Colonic mucosa (tissue), 4 donors: Measurements from ENCODE around the gene MAP4K5. TPM values are rescaled to one million over a fixed set of nuclear protein-coding genes. Genes with fewer than 3 reads are reported as not detected.

Experiments
- DNase-seq: peaks from one replicate; pipeline ENCODE4 v3.0.0-alpha.2; 2020
- H3K27ac ChIP-seq: fragments of 200-600 bp; one replicate; pipeline ENCODE4 v1.8.0; 2021
- H3K27me3 ChIP-seq: fragments of 200-600 bp; one replicate; pipeline ENCODE4 v1.8.0; 2021
- H3K36me3 ChIP-seq: fragments of 200-600 bp; one replicate; pipeline ENCODE4 v1.8.0; 2021
- H3K4me1 ChIP-seq: fragments of 200-600 bp; one replicate; pipeline ENCODE4 v1.8.0; 2021; ENCODE audit warnings: mild to moderate bottlenecking
- H3K4me3 ChIP-seq: fragments of 200-600 bp; one replicate; pipeline ENCODE4 v1.8.0; 2021
- H3K9ac ChIP-seq, 2 donors: one replicate each; pipeline ENCODE4 v1.7.0; 2013; ENCODE audit warnings: control low read depth in 2 of 2, low read depth in 2 of 2, low read length in 2 of 2
- H3K9me3 ChIP-seq: fragments of 200-600 bp; one replicate; pipeline ENCODE4 v1.8.0; 2021
- intact Hi-C: fragments of 100-400 bp; cut with DNase I; formaldehyde crosslinking; loops from one replicate; pipeline ENCODE4 v1.14.1; 2022
- total RNA-seq, 2 donors: library from RNA; stranded (reverse); fragmentation: NEBNext Ultra II Directional in 1 of 2; extraction: Animal tissue kit (Norgen Biotek cat#: 25700) in 1 of 2; gene quantifications; one replicate each; pipeline ENCODE4 v1.2.1, GENCODE V29; 2021
- TF ChIP-seq, protein P1 (sequence below): fragments of 200-600 bp; IDR thresholded peaks from one replicate; pipeline ENCODE4 v1.8.0; 2022; ENCODE audit warnings: antibody characterized with exemption, mild to moderate bottlenecking
- donor health status: healthy.
- donor health status: DM: no; HTN: no; CAD: no.
- donor health status: DM: no; HTN: no; CAD: no.

MAP4K5 gene
- 10 to 100 TPM; 39.0 to 43.3 TPM for total RNA-seq

DNA sequence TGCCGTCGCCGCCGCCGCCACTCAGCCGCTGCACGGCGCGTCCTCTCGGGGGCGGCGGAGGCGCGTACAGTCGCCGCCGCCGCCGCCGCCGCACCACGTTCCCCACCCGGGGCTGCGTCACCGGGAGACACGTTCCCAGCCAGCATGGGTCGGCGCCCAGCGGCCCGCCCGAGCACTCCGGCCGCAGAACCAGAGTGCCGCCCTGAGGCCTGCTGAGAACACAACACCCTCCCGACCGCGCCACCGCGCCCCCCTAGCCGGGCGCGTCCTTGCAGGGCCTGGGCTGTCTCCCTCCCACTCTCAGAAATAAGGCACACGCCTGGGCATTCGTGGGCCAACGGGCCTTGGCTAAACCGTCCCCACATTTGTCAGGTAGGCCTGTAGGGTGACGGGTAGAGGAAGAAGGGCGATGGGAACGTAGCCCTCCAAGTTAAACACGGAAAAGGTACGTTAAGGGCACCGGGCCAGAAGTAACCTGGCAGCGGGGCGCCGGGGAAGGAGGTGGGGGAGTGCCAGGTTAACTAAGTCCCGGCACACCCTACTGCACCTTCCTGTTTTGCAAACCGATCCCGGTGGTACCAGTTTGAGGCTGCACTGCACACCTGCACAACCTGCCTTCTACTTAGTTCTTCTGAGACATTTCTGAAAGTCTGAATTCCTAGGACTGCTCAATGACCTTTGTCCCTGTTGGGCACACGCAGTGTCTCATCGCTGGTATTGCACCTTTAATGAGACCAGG is at the start of gene MAP4K5:
TSS of gene MAP4K5 (minus strand) at position 68 of the 739 bp plus-strand sequence. CDS start 520 bp downstream, outside the sequence.
- H3K4me3 ChIP-seq, result peak within 1 kb of the TSS; percentile 95
- intact Hi-C loops, result loop anchor here (2.0 kb wide), 1 partner anchor 212 kb away; no protein-coding TSS in a partner anchor
- H3K27me3 ChIP-seq, result no peaks in the 10 kb centered on the region
- H3K4me1 ChIP-seq, result no peaks in the 10 kb centered on the region
- TF ChIP-seq, protein P1, sequence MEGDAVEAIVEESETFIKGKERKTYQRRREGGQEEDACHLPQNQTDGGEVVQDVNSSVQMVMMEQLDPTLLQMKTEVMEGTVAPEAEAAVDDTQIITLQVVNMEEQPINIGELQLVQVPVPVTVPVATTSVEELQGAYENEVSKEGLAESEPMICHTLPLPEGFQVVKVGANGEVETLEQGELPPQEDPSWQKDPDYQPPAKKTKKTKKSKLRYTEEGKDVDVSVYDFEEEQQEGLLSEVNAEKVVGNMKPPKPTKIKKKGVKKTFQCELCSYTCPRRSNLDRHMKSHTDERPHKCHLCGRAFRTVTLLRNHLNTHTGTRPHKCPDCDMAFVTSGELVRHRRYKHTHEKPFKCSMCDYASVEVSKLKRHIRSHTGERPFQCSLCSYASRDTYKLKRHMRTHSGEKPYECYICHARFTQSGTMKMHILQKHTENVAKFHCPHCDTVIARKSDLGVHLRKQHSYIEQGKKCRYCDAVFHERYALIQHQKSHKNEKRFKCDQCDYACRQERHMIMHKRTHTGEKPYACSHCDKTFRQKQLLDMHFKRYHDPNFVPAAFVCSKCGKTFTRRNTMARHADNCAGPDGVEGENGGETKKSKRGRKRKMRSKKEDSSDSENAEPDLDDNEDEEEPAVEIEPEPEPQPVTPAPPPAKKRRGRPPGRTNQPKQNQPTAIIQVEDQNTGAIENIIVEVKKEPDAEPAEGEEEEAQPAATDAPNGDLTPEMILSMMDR, result peak; percentile 73
- peak within 1 kb of the TSS; percentile 99 for H3K27ac ChIP-seq
- no peaks in the 10 kb centered on the region for H3K36me3 ChIP-seq
- no peaks in the 10 kb centered on the region for H3K9me3 ChIP-seq
- H3K9ac ChIP-seq, result peak within 1 kb of the TSS; percentile 96 to 98
- DNase-seq, result peak; percentile 92

DNA sequence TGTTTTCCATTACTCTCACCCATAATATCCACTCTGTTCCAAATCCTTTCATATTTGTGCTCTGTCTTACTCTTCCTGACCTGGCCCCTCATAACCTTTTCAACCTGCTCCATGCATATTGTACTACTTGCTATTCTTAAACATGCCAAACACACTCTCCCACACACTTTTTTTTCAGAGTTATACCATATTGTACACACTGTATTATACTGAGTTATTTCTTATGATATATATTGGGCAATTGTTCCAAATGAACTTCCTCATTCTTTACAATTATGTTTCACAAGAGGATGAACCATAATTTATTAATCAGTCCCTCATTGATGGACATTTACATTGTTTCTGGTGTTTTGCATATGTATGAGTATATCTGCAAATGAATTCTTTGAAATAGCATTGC is 46.1 kb upstream of the MAP4K5 start:
- no peaks in the 10 kb centered on the region for H3K27me3 ChIP-seq
- intact Hi-C loops, result no loop called here
- H3K9me3 ChIP-seq, result no peaks in the 10 kb centered on the region
- no peak overlapping the region for H3K4me3 ChIP-seq
- H3K4me1 ChIP-seq, result no peaks in the 10 kb centered on the region
- H3K36me3 ChIP-seq, result no peaks in the 10 kb centered on the region
- H3K9ac ChIP-seq, result no peak overlapping the region
- TF ChIP-seq, protein P1, result no peak
- no peak for DNase-seq
- no peak overlapping the region for H3K27ac ChIP-seq

DNA sequence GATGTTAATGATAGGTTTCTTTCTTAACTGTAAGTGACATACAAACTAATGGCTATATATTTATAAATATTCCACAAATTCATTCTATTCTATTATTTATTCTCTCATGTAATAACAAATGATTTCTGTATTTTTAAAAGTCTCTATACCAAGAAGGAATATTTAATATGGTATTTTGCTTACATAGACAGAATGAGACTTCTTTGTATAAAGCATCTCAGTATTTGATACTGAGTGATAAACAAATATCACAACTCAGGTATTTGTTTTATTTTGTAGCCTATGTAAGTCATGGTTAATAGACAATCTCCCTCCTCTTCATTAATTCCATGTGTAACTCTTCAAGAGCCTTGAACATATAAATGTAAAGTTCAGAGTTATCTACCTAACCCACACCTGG is 45.6 kb upstream of the MAP4K5 start:
- H3K9me3 ChIP-seq, result no peaks in the 10 kb centered on the region
- no peaks in the 10 kb centered on the region for H3K27me3 ChIP-seq
- no peak for DNase-seq
- no peak overlapping the region for H3K27ac ChIP-seq
- H3K4me1 ChIP-seq, result no peaks in the 10 kb centered on the region
- no peaks in the 10 kb centered on the region for H3K36me3 ChIP-seq
- H3K4me3 ChIP-seq, result no peak overlapping the region
- no peak overlapping the region for H3K9ac ChIP-seq
- TF ChIP-seq, protein P1, result no peak
- intact Hi-C loops, result no loop called here

DNA sequence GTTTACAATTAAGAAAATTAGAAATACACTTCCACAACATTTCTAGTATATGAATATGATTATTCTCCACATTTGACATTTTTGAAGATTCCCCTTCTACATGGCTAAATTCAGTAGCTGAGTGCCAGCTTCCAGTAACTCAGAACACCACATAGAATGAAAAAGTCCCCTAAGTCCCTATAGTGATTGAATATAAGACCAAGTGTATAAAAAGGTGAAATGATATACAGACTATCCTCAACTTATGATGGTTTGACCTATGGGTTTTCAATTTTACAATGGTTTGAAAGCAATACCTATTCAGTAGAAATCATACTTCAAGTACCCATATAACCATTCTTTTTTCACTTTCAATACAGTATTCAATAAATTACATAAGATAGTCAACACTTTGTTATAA is 43.4 kb upstream of the MAP4K5 start:
- intact Hi-C loops, result no loop called here
- no peak overlapping the region for H3K4me3 ChIP-seq
- H3K9me3 ChIP-seq, result no peaks in the 10 kb centered on the region
- no peaks in the 10 kb centered on the region for H3K4me1 ChIP-seq
- TF ChIP-seq, protein P1, result no peak
- H3K27me3 ChIP-seq, result no peaks in the 10 kb centered on the region
- no peak overlapping the region for H3K9ac ChIP-seq
- H3K36me3 ChIP-seq, result no peaks in the 10 kb centered on the region
- no peak for DNase-seq
- H3K27ac ChIP-seq, result no peak overlapping the region

DNA sequence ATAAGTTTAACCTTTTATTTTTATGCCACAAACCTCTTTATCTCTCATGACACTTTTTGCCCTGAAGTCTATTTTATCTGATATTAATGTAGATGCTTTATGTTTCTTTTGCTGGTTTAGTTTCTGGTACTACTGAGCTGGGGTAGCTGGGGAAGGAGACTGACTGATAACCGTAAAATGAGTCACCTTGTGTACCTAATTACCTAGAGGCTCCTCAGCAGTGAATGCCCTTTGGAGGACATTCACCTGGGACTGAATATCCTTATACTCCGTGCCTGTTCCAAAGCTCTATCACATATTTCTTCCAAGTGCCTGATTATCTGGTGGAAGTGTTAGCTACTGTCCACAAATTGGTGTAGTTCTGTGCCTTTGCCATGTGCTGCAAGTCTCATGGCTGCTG is 41.5 kb upstream of the MAP4K5 start:
- TF ChIP-seq, protein P1, result no peak
- no peaks in the 10 kb centered on the region for H3K27me3 ChIP-seq
- intact Hi-C loops, result no loop called here
- H3K4me1 ChIP-seq, result no peaks in the 10 kb centered on the region
- H3K27ac ChIP-seq, result no peak overlapping the region
- H3K9me3 ChIP-seq, result no peaks in the 10 kb centered on the region
- no peak overlapping the region for H3K4me3 ChIP-seq
- H3K9ac ChIP-seq, result no peak overlapping the region
- no peaks in the 10 kb centered on the region for H3K36me3 ChIP-seq
- DNase-seq, result no peak
